ENCODE results near the gene UBA5.
"Not testable (repeated sequence)": the region's sequence is repeated elsewhere in the genome, so short reads cannot be mapped to it uniquely, and the experiment has no call there.

Gene UBA5

DNA sequence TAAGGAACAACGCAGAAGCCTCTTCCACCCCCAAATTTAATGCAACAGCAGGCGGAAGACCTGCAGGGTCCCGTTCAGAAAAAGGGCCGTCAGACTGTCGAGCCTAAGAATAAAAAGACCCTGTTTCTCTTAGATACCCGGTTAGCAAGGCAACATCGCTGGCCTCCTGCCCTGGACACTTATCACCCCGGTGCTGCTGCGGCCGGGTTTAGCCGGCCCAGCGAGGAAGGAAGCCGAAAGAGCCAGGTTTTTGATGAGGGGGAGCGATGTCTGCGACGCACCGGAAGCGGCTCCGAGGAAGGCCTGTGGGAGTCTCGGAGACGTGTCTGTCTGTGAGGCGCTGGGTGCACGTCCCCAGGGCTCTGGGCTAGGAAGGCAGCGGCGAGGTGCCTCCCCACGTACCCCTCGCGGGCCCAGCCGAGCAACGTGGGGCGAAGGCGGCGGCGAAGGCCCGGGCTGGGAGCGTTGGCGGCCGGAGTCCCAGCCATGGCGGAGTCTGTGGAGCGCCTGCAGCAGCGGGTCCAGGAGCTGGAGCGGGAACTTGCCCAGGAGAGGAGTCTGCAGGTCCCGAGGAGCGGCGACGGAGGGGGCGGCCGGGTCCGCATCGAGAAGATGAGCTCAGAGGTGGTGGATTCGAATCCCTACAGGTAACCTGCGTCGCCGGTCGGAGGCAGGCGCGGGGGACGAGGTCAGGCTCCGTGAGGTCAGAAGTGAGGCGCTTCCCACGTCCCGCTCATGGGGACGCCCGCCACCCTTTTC, at the start of gene UBA5:
Gene UBA5 (plus strand): TSS at position 278 of the 759 bp plus-strand sequence. CDS start 209 bp downstream, at position 487.
- DNase-seq (ENCODE audit: low read depth) = peak; percentile 49

DNA sequence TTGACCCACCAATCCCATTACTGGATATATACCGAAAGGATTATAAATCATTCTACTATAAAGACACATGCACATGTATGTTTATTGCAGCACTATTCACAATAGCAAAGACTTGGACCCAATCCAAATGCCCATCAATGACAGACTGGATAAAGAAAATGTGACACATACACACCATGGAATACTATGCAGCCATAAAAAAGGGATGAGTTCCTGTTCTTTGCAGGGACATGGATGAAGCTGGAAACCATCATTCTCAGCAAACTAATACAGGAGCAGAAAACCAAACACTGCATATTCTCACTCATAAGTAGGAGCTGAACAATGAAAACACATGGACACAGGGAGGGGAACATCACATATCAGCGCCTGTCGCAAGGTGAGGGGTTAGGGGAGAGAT, 44.8 kb upstream of the UBA5 start:
- not testable (repeated sequence) for DNase-seq (ENCODE audit: low read depth)

DNA sequence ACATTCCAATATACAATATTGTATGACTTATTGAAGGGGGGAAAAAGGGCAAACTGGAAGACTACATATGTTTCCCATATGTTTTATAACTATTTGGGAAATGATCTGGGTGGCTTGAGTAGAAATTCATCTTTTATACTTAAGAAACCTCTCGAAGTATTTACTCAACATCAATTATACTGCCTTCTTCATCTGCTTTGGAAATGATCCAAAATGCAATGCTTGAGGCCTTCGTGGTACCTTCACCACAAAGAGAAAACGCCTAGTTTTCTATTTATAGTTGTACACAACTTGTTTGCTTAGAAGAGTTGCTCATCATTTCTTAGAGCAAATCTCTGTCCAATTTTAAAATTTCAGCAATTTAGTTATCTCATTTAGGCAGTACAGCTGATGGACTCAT, 44.2 kb upstream of the UBA5 start:
- no peak for DNase-seq (ENCODE audit: low read depth)

DNA sequence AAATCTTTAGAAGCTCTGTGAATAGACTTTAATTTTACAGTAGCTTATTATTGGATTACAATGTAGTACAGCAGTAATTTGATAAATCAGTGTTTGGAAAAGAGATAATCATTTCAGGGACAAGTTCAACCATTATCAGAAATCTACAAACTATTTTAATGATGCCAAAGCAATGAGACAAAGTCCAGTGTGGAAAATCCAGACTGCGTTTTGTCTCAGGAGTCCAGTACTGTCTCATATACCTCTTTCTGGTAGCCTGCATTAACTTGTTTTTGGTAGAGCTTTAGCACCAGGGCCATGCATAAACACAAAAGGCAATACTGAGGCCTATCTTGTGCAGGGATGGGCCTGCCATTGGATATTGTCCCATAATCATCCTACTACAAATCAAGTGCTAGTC, 43.3 kb upstream of the UBA5 start:
- no peak for DNase-seq (ENCODE audit: low read depth)

DNA sequence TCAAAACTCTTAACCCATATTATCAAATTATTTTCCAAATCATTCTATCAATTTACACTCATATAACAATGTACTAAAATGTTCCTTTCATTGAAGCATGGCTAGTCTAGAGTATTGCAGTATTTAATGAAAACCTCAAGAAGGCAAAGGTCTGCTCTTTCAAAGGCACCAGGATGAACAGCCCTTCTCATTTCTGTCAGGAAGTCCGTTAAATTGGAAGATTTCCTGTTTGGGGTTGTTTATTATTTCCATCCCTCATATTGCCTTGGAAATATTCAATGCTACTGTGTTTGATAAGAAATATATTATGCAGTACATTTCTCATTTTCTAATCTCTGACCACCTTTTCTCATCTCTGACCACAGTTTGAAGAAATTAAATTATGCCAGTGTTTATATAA, 38.0 kb upstream of the UBA5 start:
- DNase-seq (ENCODE audit: low read depth) = no peak

DNA sequence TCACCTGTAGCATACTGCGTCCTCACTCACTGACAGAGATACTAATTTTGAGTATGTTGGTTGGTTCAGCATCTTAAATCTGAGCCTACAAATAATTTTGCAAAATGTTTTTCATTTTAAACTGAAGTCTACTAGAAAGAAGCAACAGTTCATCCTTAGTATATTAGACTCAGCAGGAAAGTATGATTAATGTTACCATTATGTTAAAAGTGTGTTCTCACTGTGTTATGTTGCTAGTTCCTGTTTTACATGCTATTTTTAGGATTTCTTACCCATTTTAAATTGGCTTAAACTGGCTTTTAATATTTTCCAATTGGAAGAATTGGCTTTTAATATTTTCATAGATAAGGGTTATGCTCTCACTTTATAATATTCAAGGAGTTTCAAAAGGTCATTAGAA, 37.4 kb upstream of the UBA5 start:
- DNase-seq (ENCODE audit: low read depth) = no peak

DNA sequence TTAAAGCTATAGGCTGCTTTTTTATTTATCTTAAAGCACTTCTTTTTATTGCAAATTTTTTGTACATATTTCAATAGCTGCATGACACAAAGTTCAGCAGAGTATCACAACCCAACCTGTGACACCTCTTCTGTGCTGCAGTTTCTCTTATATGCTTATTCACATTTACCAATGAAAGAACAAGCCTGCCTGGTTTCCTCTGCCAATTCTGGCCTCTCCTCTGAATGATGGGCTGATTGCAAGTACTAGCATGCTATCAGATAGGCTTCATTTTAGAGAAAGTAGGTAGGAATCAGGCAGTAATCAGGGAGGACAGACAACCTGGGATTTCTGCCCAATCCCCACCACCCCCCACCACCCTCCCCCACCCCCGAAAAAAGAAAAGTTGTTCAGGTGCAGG, 36.5 kb upstream of the UBA5 start:
- DNase-seq (ENCODE audit: low read depth) = no peak

DNA sequence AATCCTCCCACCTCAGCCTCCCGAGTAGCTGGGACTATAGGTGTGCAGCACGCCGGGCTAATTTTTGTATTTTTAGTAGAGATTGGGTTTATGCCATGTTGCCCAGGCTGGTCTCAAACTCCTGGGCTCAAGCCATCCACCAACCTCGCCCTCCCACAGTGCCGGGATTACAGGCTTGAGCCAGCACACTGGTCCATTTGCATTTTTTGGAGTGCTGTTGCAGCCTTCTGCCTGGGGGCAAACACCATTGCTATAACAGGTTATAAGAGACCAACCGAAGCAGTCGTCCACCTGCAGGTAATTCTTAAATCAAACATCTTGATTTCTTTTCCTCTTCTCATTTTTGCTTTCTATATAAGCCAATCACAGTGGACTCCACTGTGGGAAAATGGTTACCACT, 35.3 kb upstream of the UBA5 start:
- no peak for DNase-seq (ENCODE audit: low read depth)

DNA sequence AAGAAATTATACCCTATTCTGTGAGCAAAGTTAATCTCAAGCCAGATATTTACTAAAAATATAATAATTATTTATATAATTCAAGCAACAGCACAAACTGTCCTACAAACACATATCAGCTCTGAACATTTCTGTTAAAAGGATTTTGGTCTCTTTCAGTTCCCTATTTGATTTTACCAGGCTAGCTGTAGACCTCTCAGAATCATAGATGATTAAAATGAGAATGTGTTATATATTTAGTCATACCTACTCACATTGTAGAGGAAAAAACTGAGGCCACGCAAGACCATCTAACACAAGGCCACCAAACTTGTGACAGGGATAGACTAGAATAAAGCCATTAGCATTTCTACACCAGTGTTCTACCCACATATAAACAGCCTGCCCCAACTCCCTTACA, 34.5 kb upstream of the UBA5 start:
- DNase-seq (ENCODE audit: low read depth) = no peak

DNA sequence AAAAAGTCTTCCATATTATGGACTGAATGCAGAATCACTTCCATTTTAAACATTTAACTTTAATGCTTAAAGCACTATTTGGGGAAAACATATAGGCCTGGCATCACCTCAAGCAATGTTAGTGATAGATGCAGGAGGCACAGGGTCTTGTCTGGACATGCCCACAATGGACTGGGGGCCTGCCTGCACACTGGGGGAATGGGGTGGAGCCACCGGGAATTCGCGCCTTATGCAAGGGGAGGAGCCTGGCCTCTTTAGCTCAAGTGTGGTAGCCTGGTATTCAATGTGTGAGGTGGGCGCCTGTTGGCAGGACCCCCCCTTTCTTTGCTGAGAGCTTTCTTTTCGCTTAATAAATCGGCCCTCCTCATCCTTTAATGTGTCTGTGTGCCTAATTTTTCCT, 33.2 kb upstream of the UBA5 start:
- DNase-seq (ENCODE audit: low read depth) = no peak

DNA sequence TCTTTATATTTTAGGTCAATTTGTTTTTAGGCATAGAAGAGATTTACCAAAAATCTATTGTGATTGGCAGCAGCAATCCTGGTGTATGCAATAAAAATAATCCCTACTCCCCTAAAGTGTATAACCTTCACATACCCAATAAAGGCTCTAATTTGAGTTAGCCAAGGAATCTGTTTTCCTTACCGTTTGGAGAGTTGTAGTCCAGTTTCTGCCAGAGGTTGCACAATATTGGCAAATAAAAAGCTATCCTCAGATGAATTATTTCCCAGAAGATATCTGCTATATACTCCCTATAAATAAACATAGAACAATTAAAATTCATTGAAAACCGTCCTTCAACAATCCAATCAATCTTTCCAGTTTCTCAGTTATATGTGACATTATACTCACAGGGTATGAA, 32.0 kb upstream of the UBA5 start:
- DNase-seq (ENCODE audit: low read depth) = no peak

DNA sequence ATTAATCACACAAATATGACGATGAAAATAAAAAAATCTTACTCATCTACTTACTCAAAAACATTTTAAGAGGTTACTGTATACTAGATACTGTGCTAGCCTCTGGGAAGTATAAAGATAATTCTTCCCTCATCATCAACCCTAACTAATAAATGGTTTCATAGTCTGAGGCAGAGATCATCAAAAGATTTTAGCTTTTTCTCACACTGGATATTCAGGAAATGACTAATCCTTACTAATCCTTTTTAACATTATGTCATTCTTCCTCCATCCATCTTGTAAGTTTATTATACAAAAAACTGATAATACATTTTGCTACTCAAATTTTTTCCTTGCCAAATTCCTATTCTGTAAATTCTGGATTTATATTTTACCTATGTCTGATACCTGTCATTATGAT, 30.2 kb upstream of the UBA5 start:
- DNase-seq (ENCODE audit: low read depth) = no peak

DNA sequence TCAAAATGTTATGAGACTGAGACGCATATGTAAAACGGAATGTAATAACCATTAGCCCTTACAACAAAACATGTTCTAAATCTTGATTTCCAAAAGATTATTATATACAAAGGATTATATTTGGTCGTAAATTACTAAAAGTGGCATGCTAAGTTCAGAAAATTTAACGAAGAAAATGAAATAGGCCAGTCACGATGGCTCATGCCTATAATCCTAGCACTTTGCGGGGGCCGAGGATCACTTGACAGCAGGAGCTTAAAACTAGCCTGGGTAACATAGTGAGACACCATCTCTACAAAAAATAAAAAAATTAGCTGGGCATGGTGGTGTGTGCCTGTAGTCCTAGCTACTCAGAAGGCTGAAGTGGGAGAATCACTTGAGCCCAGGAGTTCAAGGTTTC, 29.5 kb upstream of the UBA5 start:
- DNase-seq (ENCODE audit: low read depth) = no peak

DNA sequence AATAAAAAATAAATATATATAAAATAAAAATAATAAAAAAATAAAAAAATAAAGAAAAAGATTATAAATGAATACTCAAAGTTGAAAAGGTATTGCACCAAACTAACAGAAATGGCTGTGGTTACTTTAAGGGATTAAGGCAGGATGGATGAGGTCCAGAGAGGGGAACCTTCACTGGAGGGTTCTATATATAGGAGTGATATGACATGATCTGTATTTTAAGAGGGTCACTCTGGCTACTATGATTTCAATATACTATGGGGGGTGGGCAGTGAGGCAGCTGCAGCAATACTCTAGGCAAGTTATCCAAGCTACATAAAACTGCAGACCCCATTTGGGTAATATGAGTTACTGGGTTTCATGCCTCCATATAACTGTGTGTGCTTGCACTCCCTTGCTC, 25.1 kb upstream of the UBA5 start:
- DNase-seq (ENCODE audit: low read depth) = no peak

DNA sequence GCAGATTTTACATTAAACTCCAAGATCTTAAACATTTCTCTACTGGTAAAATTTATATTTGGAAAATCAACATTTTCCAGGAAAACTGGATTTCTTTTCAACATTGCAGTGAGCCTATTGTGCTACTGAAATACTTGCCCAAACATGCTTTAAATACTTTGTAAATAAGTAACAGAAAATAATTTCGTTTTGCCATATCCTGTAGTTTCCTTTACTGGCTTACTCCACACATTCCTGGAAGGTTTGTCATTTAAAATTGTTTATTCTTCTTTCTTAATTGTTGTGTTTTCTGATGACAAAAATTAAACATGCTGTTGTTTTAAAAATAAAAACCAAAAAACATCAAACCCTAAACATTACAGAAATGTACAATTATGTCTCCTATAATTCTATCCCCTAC, 22.5 kb upstream of the UBA5 start:
- DNase-seq (ENCODE audit: low read depth) = no peak

DNA sequence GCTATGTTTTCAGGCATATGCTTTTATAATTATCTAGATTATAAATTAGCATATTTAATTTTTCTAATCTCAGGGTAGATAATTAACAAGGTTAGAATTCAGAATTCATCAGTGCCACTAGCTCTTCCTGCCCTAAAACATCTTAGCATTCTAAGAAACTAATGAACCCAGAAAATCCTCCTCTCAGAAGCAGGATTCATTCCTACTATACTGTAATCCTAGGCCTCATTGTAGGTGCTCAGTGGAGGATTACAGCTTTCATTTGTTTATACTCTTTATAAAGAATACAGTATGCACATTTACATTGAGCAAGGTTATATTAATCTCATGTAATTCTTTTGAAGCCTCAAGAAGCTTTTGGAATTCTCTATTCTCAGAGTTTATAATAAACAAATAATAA, 21.4 kb upstream of the UBA5 start:
- no peak for DNase-seq (ENCODE audit: low read depth)

DNA sequence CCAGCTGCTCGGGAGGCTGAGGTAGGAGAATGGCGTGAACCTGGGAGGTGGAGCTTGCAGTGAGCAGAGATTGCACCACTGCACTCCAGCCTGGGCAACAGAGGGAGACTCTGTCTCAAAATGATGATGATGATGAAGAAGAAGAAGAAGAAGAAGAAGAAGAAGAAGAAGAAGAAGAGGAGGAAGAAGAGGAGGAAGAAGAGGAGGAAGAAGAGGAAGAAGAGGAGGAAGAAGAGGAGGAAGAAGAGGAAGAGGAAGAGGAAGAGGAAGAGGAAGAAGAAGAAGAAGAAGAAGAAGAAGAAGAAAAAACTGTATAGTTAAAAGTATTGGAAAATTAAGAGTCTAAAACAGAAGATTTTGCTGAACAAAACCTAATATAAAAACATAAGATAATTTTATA, 18.7 kb upstream of the UBA5 start:
- not testable (repeated sequence) for DNase-seq (ENCODE audit: low read depth)

DNA sequence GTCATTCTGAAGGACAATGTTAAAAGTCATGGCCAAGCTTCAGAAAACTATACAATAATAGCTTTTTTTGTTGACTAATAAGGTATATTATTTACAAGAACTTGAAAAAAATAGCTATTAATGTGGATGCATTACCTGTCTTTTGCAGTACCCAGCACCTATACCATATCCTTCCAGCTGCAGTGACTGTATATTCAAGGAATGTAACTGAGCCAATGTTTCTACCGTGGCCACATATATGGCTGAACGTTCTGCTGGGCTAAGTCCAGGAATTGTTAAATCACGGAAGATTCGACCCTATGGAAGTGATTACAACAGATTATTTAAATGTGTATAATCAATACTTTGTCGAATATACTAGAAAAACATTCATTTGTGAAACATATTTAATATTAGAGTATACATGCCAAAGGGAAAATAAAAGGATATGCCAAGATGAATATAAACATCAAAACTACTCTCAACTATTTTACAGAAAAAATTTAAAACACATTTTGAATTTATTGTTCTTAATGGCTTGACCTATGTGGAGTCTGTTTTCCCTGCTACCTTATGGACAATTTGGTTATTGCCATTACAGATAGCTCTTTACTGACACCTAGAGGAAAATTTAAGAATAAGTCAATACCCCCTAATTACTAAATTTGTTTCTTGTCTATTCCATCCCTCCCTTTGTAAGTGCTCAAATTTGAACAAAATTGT, 18.1 kb upstream of the UBA5 start:
- DNase-seq (ENCODE audit: low read depth) = no peak

DNA sequence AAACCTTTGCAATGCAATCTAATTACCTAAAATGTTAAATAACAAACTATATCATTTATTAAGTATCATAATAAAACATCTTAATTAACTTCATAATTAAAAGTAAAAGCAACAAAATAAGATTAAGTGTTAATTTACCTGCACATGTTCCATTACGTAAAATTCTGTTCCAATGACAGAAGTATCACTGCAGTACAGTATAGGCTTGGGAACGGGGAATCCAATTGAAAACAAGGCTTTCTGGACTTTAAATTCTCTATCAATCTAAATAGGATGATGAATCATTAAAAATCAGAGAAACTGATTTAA, 17.6 kb upstream of the UBA5 start:
- no peak for DNase-seq (ENCODE audit: low read depth)

DNA sequence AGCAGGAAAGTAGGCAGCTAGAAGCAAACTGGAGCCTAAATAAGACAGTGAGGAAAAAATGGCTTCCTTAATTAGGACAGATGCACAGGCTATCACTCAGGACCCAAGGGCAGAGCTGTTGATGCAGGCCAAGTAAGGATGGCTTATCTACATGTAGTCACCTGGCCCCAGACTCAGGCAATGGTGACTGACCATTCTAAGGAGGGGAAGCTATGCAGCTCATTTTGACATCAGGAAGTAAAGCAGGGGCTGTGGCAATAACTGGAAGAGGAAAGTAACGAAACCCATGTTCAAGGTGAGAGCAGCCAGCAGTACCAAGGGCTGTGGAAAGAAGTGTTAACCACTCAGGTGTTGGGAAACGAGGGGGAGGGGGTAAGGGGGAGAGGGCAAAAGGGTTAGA, 16.8 kb upstream of the UBA5 start:
- DNase-seq (ENCODE audit: low read depth) = no peak

DNA sequence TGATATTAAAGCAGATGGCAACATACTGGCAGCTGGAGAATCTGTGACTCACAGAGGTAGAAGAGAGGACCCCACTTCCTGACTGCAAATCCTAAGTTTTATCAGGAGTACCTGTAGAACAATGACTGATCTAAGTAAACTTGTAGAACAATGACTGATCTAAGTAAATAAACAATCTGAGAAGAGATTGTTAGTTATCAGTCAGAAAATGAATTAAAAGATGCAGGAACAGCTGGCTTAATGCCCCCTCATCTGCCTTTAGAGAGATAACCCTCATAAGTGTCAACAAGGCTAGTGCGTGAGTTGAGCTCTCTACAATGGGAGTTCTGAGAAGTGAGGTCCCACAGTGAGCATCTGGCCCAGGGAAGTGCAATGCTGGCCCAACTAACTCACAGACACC, 15.1 kb upstream of the UBA5 start:
- DNase-seq (ENCODE audit: low read depth) = no peak

DNA sequence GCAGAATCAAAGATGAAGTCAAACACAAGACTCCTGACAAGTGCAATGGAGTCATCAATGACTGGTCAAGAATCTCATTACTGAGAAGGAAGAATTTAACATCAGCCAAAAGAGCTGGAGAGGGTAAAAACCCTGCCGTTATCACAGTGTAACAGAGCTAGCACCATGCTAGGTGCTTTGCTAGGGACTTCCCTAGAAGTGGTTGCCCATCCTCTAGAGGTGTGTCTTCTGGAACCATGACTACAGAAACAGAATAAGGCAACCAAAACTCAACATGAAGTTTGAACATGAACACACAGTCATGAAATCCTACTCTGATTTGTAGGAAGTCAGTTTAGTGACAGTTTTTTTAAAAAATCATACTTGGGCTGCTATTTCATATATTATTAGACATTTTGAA, 10.0 kb upstream of the UBA5 start:
- DNase-seq (ENCODE audit: low read depth) = no peak

DNA sequence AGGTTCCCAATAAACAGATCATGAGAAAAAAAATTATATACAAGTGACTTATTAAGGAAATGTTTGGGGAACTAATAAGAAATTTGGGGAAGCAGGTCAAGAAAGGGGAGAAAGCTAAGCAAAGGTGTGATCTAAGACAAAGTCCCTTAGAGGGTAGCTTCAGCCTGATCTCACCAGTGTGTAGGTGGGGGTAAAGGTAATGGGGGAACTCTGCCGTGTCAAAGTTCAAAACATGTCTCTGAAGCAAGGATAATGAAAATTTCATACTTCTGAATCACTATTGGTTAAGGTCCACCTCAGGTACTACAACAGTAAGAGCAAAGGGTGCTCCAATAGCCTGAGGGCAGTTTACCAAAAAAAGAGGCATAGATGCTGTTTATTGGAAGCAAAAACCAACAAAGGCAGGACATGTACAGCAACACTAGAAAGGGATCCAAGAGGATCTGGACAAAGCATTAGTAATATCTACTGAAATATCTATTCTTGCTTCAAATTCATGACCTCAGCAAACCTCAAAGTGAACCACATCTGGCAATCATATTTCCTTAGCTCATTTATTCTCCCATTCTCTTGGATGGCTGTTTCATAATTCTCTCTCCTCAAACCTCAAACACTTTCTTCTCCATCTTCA, 7.4 kb upstream of the UBA5 start:
- DNase-seq (ENCODE audit: low read depth) = no peak

DNA sequence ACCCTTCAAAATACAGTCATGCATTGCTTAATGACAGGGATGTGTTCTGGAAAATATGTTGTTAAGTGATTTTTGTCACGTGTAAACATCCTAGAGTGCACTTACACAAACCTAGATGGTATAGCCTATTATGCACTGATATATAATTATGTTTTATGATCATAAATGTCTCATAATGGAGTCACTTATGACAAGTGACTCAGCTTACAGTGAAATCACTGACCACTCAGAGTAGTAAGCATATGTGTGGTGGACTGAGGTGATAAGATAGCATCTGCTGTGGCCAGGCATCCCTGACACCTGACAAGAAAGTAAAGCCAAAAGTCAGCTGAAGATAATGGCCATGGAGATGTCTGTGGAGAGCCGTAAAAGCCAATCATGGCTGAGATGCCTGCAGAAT, 5.9 kb upstream of the UBA5 start:
- no peak for DNase-seq (ENCODE audit: low read depth)
